ENCODE results near the gene CNN2.

Gene CNN2

GRCh38 chr19:1052349-1052975 lies 26.1 kb downstream of the CNN2 start:
- DNase-seq, result no peak

- DNase-seq, result no peak
These were observed 27.0 kb downstream of the CNN2 start for GRCh38 chr19:1053176-1054101.

DNA sequence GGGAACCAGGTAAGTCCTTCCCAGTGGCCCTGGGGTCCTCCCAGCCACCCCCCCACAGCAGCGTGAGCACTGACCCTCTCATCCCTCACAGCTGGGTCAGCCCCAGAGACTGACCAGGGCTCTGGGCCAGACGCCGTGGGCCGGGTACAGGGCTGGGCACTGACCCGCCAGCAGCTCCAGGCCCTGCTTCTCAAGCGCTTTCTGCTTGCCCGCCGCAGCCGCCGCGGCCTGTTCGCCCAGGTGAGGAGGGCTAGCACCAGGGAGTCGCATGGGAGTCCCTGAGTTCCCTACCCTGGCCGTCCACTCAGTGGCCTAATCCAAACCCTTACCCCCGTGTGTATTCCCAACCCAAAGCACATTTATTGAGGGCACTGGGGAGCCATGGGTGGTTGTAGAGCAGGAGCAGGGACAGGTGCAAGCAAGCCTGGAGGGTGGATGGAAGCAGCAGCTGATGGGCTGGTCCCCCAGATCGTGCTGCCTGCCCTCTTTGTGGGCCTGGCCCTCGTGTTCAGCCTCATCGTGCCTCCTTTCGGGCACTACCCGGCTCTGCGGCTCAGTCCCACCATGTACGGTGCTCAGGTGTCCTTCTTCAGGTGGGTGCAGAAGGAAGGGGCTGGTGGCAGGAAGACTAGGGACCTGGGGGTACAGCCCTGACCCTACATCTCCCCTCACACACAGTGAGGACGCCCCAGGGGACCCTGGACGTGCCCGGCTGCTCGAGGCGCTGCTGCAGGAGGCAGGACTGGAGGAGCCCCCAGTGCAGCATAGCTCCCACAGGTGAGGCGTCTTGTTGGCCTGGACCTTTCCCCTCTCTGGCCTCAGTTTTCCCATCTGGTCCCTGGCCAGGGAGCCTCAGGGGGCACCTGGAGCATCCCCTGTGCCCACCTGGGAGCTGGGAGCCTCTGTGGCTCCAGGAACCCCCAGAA lies 28.0 kb downstream of the CNN2 start:
- no peak for DNase-seq

- no peak for DNase-seq
These were observed 28.6 kb downstream of the CNN2 start for GRCh38 chr19:1055028-1055425.

DNA sequence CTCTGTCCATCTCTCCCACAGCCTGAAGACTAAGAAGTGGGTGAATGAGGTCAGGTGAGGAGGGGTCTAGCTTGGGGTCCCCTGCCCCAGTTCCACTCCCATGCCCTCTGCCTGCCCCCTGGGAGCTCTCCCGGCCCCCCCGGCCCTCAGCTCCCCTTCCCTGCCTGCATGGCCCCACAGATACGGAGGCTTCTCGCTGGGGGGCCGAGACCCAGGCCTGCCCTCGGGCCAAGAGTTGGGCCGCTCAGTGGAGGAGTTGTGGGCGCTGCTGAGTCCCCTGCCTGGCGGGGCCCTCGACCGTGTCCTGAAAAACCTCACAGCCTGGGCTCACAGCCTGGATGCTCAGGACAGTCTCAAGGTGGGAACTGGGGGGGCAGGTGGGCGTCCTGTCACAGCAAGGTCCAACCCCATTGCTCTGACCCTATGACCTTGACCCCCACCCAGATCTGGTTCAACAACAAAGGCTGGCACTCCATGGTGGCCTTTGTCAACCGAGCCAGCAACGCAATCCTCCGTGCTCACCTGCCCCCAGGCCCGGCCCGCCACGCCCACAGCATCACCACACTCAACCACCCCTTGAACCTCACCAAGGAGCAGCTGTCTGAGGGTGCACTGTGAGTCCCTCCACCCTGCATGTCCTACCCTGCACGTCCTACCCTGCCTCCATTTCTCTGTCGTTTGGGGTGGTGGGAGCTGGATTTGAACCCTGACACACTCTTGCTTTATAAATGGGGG lies 29.6 kb downstream of the CNN2 start:
- DNase-seq, result no peak

- DNase-seq, result no peak
These were observed 30.9 kb downstream of the CNN2 start for GRCh38 chr19:1057176-1057855.

- DNase-seq, result no peak
These were observed 31.7 kb downstream of the CNN2 start for GRCh38 chr19:1058112-1058511.

DNA sequence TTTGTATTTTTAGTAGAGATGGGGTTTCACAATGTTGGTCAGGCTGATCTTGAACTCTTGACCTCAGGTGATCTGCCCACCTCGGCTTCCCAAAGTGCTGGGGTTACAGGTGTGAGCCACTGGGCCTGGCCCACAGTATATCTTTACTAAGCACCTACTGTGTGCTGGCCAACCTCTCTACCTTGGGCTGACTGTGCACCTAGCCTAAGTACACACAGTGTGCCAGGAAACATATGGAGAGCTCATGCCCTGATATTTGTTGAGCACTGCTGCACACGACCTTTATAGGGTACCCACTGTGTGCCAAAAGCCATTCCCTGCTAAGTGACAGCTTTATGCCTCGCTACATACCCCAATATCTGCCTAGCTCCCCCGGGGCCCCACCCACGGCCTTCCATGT lies 34.3 kb downstream of the CNN2 start:
- no peak for DNase-seq

GRCh38 chr19:1061987-1062386 lies 35.6 kb downstream of the CNN2 start:
- no peak for DNase-seq

- DNase-seq, result no peak
These were observed 36.1 kb downstream of the CNN2 start for GRCh38 chr19:1062387-1063029.

DNA sequence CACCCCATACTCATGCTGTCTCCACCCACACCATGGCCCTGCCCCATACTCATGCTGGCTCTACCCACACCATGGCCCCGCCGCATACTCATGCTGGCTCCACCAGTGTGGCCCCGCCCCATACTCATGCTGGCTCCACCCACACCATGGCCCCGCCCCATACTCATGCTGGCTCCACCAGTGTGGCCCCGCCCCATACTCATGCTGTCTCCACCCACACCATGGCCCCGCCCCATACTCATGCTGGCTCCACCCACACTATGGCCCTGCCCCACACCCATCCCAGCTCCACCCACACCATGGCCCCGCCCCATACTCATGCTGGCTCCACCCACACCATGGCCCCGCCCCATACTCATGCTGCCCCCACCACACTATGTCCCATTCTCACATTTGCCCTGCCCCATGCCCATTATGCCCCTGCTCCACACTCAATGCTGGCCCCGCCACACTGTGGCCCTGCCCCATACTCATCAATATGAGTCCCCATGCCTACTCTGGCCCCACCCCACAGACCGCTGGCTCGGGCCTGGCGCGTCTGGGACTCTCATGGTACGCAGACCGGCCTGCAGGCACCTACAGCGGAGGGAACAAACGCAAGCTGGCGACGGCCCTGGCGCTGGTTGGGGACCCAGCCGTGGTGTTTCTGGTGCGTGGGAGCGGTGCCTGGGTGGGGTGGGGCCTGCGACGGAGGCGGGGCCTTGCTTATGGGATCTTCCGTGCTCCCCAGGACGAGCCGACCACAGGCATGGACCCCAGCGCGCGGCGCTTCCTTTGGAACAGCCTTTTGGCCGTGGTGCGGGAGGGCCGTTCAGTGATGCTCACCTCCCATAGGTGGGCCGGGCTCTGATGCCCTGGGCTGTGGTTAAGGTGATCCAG lies 36.9 kb downstream of the CNN2 start:
- peak; percentile 64 for DNase-seq

- no peak for DNase-seq
These were observed 37.7 kb downstream of the CNN2 start for GRCh38 chr19:1063909-1064660.

DNA sequence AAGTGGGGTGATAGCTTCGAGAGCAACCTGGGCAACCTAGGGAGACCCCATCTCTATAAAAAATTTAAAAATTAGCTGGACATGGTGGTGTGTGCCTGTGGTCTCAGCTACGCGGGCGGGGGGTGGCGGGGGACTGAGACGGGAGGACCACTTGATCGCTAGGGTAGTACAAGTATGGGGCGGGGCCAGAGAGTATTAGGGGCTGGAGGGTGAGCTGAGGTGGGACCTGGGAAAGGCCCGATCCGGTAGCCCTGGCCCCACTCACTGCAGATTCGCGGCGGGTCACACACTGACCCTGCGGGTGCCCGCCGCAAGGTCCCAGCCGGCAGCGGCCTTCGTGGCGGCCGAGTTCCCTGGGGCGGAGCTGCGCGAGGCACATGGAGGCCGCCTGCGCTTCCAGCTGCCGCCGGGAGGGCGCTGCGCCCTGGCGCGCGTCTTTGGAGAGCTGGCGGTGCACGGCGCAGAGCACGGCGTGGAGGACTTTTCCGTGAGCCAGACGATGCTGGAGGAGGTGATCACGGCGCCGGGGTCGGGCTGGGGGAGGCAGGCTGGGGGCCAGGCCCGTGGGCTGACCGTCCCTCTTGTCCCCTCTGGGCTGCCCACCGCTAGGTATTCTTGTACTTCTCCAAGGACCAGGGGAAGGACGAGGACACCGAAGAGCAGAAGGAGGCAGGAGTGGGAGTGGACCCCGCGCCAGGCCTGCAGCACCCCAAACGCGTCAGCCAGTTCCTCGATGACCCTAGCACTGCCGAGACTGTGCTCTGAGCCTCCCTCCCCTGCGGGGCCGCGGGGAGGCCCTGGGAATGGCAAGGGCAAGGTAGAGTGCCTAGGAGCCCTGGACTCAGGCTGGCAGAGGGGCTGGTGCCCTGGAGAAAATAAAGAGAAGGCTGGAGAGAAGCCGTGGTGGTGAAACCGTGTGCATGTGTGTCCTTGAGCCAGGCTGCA lies 38.5 kb downstream of the CNN2 start:
- peak; percentile 83 for DNase-seq

- no peak for DNase-seq
These were observed 39.2 kb downstream of the CNN2 start for GRCh38 chr19:1065606-1066109.

DNA sequence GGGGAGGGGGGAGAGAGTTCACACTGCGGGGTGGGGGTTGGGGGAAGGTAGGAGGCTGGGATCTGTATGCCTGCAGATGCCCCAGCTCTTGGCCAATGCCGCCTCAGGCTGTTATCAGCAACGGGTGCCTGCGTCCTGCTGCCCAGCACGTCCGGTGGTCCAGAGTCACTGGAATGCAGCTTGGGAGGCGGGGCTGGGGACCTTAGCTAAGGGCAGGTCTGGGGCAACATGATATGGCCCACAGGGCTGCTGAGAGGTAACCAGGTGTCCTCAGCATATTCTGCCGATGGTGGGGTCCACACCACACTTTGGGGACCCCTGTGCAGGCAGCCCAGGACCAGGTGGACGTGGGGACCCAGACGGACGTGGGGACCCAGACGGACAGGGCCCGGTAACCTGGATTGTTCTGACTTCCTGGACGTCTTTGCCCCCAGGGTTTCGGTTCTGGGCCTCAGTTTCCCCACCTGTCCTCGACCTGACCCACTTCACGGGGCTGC lies 39.9 kb downstream of the CNN2 start:
- no peak for DNase-seq

DNA sequence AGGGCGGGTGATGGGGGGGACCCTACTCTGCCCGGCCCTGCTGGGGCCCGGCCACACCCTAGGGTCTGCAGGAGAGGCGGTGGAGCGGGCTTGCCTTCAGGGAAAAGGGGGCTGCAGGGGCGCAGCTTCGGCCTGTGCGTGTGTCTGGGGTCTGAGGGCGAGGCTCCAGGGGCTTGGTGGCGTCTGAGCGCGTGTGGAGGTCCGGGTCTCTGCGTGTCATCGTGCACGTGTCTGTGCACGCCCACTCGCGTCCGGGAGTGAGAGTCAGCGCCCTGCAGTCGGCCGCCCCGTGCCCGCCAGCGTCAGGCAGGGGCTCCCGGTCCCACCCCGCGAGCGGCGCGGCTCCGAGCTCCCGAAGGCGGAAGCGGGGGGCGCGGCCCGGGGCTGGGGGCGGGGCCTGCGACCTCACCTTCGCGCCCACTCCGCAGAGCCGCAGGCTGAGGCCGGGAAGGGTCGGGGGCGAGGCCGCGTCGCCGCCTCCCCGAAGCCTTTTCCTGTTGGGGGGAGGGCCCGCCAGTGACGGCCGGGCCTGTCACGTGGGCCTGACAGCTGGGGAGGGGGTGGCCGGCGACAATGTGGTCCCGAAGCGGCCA lies 40.4 kb downstream of the CNN2 start, which contains the start of gene ARHGAP45:
Gene ARHGAP45, plus strand, starts transcription at position 420 of the 593 bp plus-strand sequence. CDS start 239 bp downstream, outside the sequence.
- DNase-seq, result peak; percentile 90

- DNase-seq, result no peak
These were observed 41.0 kb downstream of the CNN2 start for GRCh38 chr19:1067341-1067957.

Data from stimulated activated CD4-positive, alpha-beta T cell treated with anti-CD3 and anti-CD28 coated beads, Interleukin-15, amount 100 ng/mL, for 24 hours (primary cell).